ENCODE measurements around the gene ZNF526. TPM values are rescaled to one million over a fixed set of nuclear protein-coding genes. Genes with fewer than 3 reads are reported as not detected.

Gene ZNF526
- polyA plus RNA-seq, 3 donors, result 0.96 to 3.4 (median 1.3) TPM

- H3K36me3 Mint-ChIP-seq, result peaks cover 56 to 68% of the 10 kb centered on the region in 2 donors
- H3K36me3 ChIP-seq (replicated peaks in 1 of 2; ENCODE audit: control insufficient read depth in 1 of 2, insufficient read depth in 2 of 2, low read length in 2 of 2), result peaks cover 15 to 40% of the 10 kb centered on the region in 2 donors
- H4K20me1 ChIP-seq (ENCODE audit: insufficient read depth, low read length), result no peaks in the 10 kb centered on the region
- peaks cover 84% of the 10 kb centered on the region for H3K4me1 Mint-ChIP-seq
- peak overlapping the region; percentile 98 for H3K9ac ChIP-seq (ENCODE audit: insufficient read depth, low read length, poor library complexity, severe bottlenecking)
- H3K27me3 ChIP-seq (ENCODE audit: control insufficient read depth in 2 of 2, insufficient read depth in 2 of 2, low read length in 2 of 2), result no peaks in the 10 kb centered on the region
- WGBS (ENCODE audit: insufficient coverage), result 0% methylated on average over 3 of the region's 7 CpGs
- H3K9me3 ChIP-seq (replicated peaks in 1 of 2; ENCODE audit: control insufficient read depth in 1 of 2, insufficient read depth in 1 of 2, low read length in 2 of 2), result peaks cover 0 to 3% of the 10 kb centered on the region in 2 donors
- peaks cover 3 to 13% (median 7%) of the 10 kb centered on the region in 7 donors for H3K9me3 Mint-ChIP-seq
- peaks cover 83 to 84% of the 10 kb centered on the region in 2 donors for H3K4me1 ChIP-seq (ENCODE audit: control insufficient read depth in 1 of 2, insufficient read depth in 2 of 2, low read length in 2 of 2)
- no peak overlapping the region for H2AFZ ChIP-seq (ENCODE audit: insufficient read depth, low read depth, low read length, poor library complexity, severe bottlenecking)
- peak overlapping the region; percentile 91 for H3K4me2 ChIP-seq (replicated peaks; ENCODE audit: extremely low read depth, low read length, poor library complexity, severe bottlenecking)
- TF ChIP-seq, protein P1, sequence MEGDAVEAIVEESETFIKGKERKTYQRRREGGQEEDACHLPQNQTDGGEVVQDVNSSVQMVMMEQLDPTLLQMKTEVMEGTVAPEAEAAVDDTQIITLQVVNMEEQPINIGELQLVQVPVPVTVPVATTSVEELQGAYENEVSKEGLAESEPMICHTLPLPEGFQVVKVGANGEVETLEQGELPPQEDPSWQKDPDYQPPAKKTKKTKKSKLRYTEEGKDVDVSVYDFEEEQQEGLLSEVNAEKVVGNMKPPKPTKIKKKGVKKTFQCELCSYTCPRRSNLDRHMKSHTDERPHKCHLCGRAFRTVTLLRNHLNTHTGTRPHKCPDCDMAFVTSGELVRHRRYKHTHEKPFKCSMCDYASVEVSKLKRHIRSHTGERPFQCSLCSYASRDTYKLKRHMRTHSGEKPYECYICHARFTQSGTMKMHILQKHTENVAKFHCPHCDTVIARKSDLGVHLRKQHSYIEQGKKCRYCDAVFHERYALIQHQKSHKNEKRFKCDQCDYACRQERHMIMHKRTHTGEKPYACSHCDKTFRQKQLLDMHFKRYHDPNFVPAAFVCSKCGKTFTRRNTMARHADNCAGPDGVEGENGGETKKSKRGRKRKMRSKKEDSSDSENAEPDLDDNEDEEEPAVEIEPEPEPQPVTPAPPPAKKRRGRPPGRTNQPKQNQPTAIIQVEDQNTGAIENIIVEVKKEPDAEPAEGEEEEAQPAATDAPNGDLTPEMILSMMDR (IDR thresholded peaks at IDR 0.05), result no peak
- H3K27ac Mint-ChIP-seq, result peak overlapping the region; percentile 100
- intact Hi-C loops (cut with micrococcal nuclease), result loop anchor here (5.0 to 10.0 kb wide), 2 partner anchors 67 to 86 kb away; partner anchors contain the start of gene POU2F2 (in 1 of the 2)
- H3K4me3 ChIP-seq (replicated peaks in 1 of 3; ENCODE audit: low read depth in 2 of 3, low read length in 3 of 3), result peak overlapping the region; percentile 28 to 79 (median 54)
- DNase-seq, result no peak
- peak overlapping the region; percentile 100 for H3K27ac ChIP-seq (ENCODE audit: low read depth in 1 of 2, low read length in 2 of 2)
- H3K4me3 Mint-ChIP-seq, result peak overlapping the region; percentile 79 to 86
- peaks cover 0 to 5% (median 1%) of the 10 kb centered on the region in 3 donors for H3K27me3 Mint-ChIP-seq (ENCODE audit: low read depth in 3 of 3)
- peaks cover 50% of the 10 kb centered on the region for H3K79me2 ChIP-seq (ENCODE audit: insufficient read depth, low read length)
Observed at GRCh38 chr19:42198676-42199439, 21.3 kb upstream of the ZNF526 start.

DNA sequence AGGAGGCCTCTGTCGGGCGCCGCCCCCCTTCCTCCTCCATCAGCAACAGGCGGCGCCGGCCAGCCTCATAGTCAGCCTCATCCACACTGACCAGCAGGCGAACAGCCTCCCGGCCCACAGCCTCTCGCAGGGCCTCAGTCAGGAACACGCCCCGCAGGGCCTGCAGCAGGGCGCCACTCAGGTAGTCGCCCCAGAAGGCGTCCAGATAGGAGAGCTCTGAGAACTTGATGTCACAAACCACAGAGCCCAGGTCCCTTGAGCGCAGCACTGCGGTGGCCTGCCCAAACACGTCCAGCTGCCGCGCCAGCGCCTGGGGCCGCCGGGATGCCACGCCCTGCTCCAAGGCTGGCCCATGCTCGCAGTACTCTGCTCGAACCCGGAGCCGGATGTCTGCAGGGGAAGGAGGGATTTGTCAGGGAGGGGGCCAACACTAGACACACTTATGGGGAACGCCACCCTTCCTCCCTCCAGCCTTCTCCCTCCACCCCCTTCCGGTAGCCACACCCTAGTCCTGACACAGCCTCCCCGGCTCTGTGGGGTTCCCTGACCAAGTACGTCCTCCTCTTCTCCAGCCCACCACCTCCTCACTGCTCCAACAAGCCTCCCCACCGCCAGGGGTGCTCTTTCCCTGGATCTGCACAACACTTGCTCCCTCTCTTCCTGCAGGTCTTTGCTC, 20.5 kb upstream of the ZNF526 start:
- no peak overlapping the region for H2AFZ ChIP-seq (ENCODE audit: insufficient read depth, low read depth, low read length, poor library complexity, severe bottlenecking)
- no peaks in the 10 kb centered on the region for H3K27me3 ChIP-seq (ENCODE audit: control insufficient read depth in 2 of 2, insufficient read depth in 2 of 2, low read length in 2 of 2)
- Mint-ChIP-seq H3K27ac (peak overlapping the region; percentile 100), H3K9me3 (peaks cover 0 to 11% (median 4%) of the 10 kb centered on the region in 7 donors), H3K4me3 (peak overlapping the region; percentile 79 to 86), H3K27me3 (ENCODE audit: low read depth in 3 of 3) (peaks cover 0 to 5% (median 0%) of the 10 kb centered on the region in 3 donors), H3K36me3 (peaks cover 64 to 73% of the 10 kb centered on the region in 2 donors), H3K4me1 (peaks cover 87% of the 10 kb centered on the region)
- H3K27ac ChIP-seq (ENCODE audit: low read depth in 1 of 2, low read length in 2 of 2), result peak overlapping the region; percentile 100
- intact Hi-C loops (cut with micrococcal nuclease), result loop anchor here (2.0 to 10.0 kb wide), 4 partner anchors 17 to 85 kb away; partner anchors contain the start of genes DEDD2 (in 1 of the 2) and POU2F2 (in 1 of the 2)
- H3K79me2 ChIP-seq (ENCODE audit: insufficient read depth, low read length), result peaks cover 56% of the 10 kb centered on the region
- peak overlapping the region; percentile 28 to 79 (median 54) for H3K4me3 ChIP-seq (replicated peaks in 1 of 3; ENCODE audit: low read depth in 2 of 3, low read length in 3 of 3)
- H3K4me2 ChIP-seq (replicated peaks; ENCODE audit: extremely low read depth, low read length, poor library complexity, severe bottlenecking), result peak overlapping the region; percentile 91
- WGBS (ENCODE audit: insufficient coverage), result under 1% methylated on average over 22 of the region's 32 CpGs
- TF ChIP-seq, protein P1 (IDR thresholded peaks at IDR 0.05), result peak; percentile 74
- DNase-seq, result peak; percentile 82 to 87 (median 86)
- no peaks in the 10 kb centered on the region for H4K20me1 ChIP-seq (ENCODE audit: insufficient read depth, low read length)
- peaks cover 90% of the 10 kb centered on the region in 2 donors for H3K4me1 ChIP-seq (ENCODE audit: control insufficient read depth in 1 of 2, insufficient read depth in 2 of 2, low read length in 2 of 2)
- peak overlapping the region; percentile 98 for H3K9ac ChIP-seq (ENCODE audit: insufficient read depth, low read length, poor library complexity, severe bottlenecking)
- H3K36me3 ChIP-seq (replicated peaks in 1 of 2; ENCODE audit: control insufficient read depth in 1 of 2, insufficient read depth in 2 of 2, low read length in 2 of 2), result peaks cover 22 to 47% of the 10 kb centered on the region in 2 donors
- peaks cover 0 to 3% of the 10 kb centered on the region in 2 donors for H3K9me3 ChIP-seq (replicated peaks in 1 of 2; ENCODE audit: control insufficient read depth in 1 of 2, insufficient read depth in 1 of 2, low read length in 2 of 2)
